ENCODE measurements around the gene SMAD2.
"Not testable (repeated sequence)": the region's sequence is repeated elsewhere in the genome, so short reads cannot be mapped to it uniquely, and the experiment has no call there.

Gene SMAD2

GRCh38 chr18:47838396-47838795 lies 92.1 kb downstream of the SMAD2 start:
- no peak for DNase-seq

- DNase-seq = no peak
Measured at GRCh38 chr18:47832348-47832747, 98.1 kb downstream of the SMAD2 start.

- no peak for DNase-seq
Measured at GRCh38 chr18:47831351-47831750, 99.1 kb downstream of the SMAD2 start.

GRCh38 chr18:47830772-47831171 lies 99.7 kb downstream of the SMAD2 start:
- DNase-seq = no peak

GRCh38 chr18:47829831-47830230 lies 100.6 kb downstream of the SMAD2 start:
- DNase-seq = no peak

- DNase-seq = not testable (repeated sequence)
Measured at GRCh38 chr18:47828031-47828430, 102.4 kb downstream of the SMAD2 start.

GRCh38 chr18:47826157-47827074 lies 104.0 kb downstream of the SMAD2 start:
- no peak for DNase-seq

- no peak for DNase-seq
Measured at GRCh38 chr18:47821314-47821713, 109.1 kb downstream of the SMAD2 start.

GRCh38 chr18:47817795-47818077 lies 112.7 kb downstream of the SMAD2 start:
- DNase-seq = no peak

GRCh38 chr18:47817017-47817794 lies 113.3 kb downstream of the SMAD2 start:
- no peak for DNase-seq

GRCh38 chr18:47815486-47816270 lies 114.8 kb downstream of the SMAD2 start:
- DNase-seq = no peak

GRCh38 chr18:47809420-47809819 lies 121.0 kb downstream of the SMAD2 start:
- no peak for DNase-seq

GRCh38 chr18:47802802-47803201 lies 127.7 kb downstream of the SMAD2 start:
- DNase-seq = no peak

- no peak for DNase-seq
Measured at GRCh38 chr18:47801817-47802216, 128.6 kb downstream of the SMAD2 start.

- no peak for DNase-seq
Measured at GRCh38 chr18:47800756-47801155, 129.7 kb downstream of the SMAD2 start.

GRCh38 chr18:47800248-47800647 lies 130.2 kb downstream of the SMAD2 start:
- DNase-seq = no peak

GRCh38 chr18:47799376-47799775 lies 131.1 kb downstream of the SMAD2 start:
- DNase-seq = no peak

- no peak for DNase-seq
Measured at GRCh38 chr18:47798366-47798765, 132.1 kb downstream of the SMAD2 start.

GRCh38 chr18:47797126-47797525 lies 133.3 kb downstream of the SMAD2 start:
- no peak for DNase-seq

GRCh38 chr18:47795434-47795814 lies 135.0 kb downstream of the SMAD2 start:
- no peak for DNase-seq

GRCh38 chr18:47794725-47795433 lies 135.6 kb downstream of the SMAD2 start:
- DNase-seq = no peak

GRCh38 chr18:47793609-47794008 lies 136.8 kb downstream of the SMAD2 start:
- no peak for DNase-seq

Measured in T-helper 2 cell (primary cell).